ENCODE results near the gene CGAS. TPM values are rescaled to one million over a fixed set of nuclear protein-coding genes. Genes with fewer than 3 reads are reported as not detected.

CGAS gene
- total and polyA plus RNA-seq, 2 of the 4 experiments (the other 2 are of a cell fraction): 1.5 to 1.6 TPM

DNA sequence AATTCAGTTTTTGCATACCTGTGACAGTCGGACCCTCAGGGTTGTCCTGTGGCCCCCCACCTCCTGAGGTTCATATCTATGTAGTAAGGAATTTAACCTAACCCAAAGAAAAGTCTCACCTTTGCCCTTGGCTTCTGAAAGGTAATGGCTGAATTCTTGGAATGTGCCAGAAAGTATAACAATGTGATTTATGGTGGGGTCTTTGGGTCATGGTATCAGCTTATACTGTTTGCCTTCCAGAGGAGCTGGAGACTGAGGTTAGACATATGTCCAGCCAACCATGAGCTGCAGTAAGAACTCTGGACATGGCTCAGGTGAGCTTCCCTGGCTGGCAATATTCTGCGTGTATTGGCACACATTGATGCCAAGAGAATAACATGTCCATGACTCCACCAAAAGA is 30.6 kb downstream of the CGAS start:
- Histone ChIP-seq H3K23ac (ENCODE audit: low read depth, low read length) (no peak overlapping the region), H2AK5ac (ENCODE audit: low read depth, low read length) (no peak overlapping the region), H3K27ac (ENCODE audit: insufficient read depth, low read length) (no peak overlapping the region), H2BK5ac (ENCODE audit: low read depth, low read length, poor library complexity, severe bottlenecking) (no peak overlapping the region), H3K18ac (ENCODE audit: low read depth, low read length) (no peak overlapping the region), H3K4me3 (ENCODE audit: insufficient read depth, low read depth, low read length) (no peak overlapping the region), H3K4ac (ENCODE audit: low read depth, low read length) (no peak overlapping the region), H4K5ac (ENCODE audit: low read depth, low read length) (no peak overlapping the region), H2AK9ac (replicated peaks; ENCODE audit: low read depth, low read length, poor library complexity) (no peak overlapping the region), H3K14ac (replicated peaks; ENCODE audit: low read depth, low read length) (no peak overlapping the region), H3K36me3 (ENCODE audit: control insufficient read depth, insufficient read depth, low read length) (peaks cover 9% of the 10 kb centered on the region), H3K9me3 (ENCODE audit: control insufficient read depth, insufficient read depth, low read length) (no peaks in the 10 kb centered on the region), H2AFZ (replicated peaks; ENCODE audit: low read length, poor library complexity) (no peak overlapping the region), H3K9ac (ENCODE audit: low read depth, low read length) (no peak overlapping the region), H3K4me1 (ENCODE audit: control insufficient read depth, insufficient read depth, low read length) (peaks cover 3% of the 10 kb centered on the region; the same call in 1 of the 2 replicates), H3K56ac (ENCODE audit: extremely low read depth, insufficient read depth, low read length) (no peak overlapping the region), H2BK120ac (ENCODE audit: low read depth, low read length) (no peak overlapping the region), H3K27me3 (ENCODE audit: control insufficient read depth, insufficient read depth, low read length) (no peaks in the 10 kb centered on the region), H3K9me1 (ENCODE audit: insufficient read depth, low read length) (no peaks in the 10 kb centered on the region), H2BK15ac (ENCODE audit: low read depth, low read length) (no peak overlapping the region), H4K20me1 (ENCODE audit: insufficient read depth, low read length) (no peaks in the 10 kb centered on the region), H4K91ac (ENCODE audit: insufficient read depth, low read depth, low read length) (no peak overlapping the region), H2BK20ac (ENCODE audit: low read depth, low read length) (no peak overlapping the region), H4K8ac (ENCODE audit: low read depth in 2 of 2, low read length in 2 of 2) (no peak overlapping the region), H3K79me1 (ENCODE audit: low read depth in 1 of 2, low read length in 2 of 2) (no peaks in the 10 kb centered on the region; a peak in 1 of 4 replicates), H3K4me2 (ENCODE audit: low read depth, low read length) (no peak overlapping the region)
- in situ Hi-C loops (cut with MboI; ENCODE audit: low sequenced_read_pairs): no loop called here
- ATAC-seq (ENCODE audit: low read depth): no peak
- no CpG with 5 or more reads among the region's 2 CpGs for WGBS, 2 experiments (ENCODE audit: extremely low coverage in 2 of 2, insufficient read length in 1 of 2)
- no TSS peak for BruUV-seq (replicated peaks)
- no peak for DNase-seq
- POLR2A ChIA-PET (ENCODE audit: unreplicated experiment): no interaction called here
- CTCF ChIA-PET: interaction anchor here (0.6 kb wide), 1 partner anchor 31 kb away, joined by 3 read pairs; the partner anchor contains the start of gene CGAS
- dilution Hi-C loops (cut with HindIII; ENCODE audit: low sequenced_read_pairs, unreplicated experiment): no loop called here
- intact Hi-C loops (cut with micrococcal nuclease): no loop called here
- TF ChIP-seq, protein P1, sequence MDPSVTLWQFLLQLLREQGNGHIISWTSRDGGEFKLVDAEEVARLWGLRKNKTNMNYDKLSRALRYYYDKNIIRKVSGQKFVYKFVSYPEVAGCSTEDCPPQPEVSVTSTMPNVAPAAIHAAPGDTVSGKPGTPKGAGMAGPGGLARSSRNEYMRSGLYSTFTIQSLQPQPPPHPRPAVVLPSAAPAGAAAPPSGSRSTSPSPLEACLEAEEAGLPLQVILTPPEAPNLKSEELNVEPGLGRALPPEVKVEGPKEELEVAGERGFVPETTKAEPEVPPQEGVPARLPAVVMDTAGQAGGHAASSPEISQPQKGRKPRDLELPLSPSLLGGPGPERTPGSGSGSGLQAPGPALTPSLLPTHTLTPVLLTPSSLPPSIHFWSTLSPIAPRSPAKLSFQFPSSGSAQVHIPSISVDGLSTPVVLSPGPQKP (IDR thresholded peaks at IDR 0.05; ENCODE audit: borderline replicate concordance, low read depth, low read length): no peak
- TF ChIP-seq RFX5 (IDR thresholded peaks at IDR 0.05; ENCODE audit: low read depth, low read length): no peak
- TF ChIP-seq CHD1 (IDR thresholded peaks at IDR 0.05; ENCODE audit: low read depth, low read length): no peak
- no peak for TF ChIP-seq MAZ (IDR thresholded peaks at IDR 0.05; ENCODE audit: borderline replicate concordance, low read depth, low read length)
- no peak for TF ChIP-seq SMC3 (IDR thresholded peaks at IDR 0.05; ENCODE audit: low read depth, low read length)
- TF ChIP-seq MXI1 (IDR thresholded peaks at IDR 0.05; ENCODE audit: borderline replicate concordance, low read depth, low read length): no peak
- TF ChIP-seq MAFK (IDR thresholded peaks at IDR 0.05; ENCODE audit: low read depth, low read length): no peak
- TF ChIP-seq, protein P2, sequence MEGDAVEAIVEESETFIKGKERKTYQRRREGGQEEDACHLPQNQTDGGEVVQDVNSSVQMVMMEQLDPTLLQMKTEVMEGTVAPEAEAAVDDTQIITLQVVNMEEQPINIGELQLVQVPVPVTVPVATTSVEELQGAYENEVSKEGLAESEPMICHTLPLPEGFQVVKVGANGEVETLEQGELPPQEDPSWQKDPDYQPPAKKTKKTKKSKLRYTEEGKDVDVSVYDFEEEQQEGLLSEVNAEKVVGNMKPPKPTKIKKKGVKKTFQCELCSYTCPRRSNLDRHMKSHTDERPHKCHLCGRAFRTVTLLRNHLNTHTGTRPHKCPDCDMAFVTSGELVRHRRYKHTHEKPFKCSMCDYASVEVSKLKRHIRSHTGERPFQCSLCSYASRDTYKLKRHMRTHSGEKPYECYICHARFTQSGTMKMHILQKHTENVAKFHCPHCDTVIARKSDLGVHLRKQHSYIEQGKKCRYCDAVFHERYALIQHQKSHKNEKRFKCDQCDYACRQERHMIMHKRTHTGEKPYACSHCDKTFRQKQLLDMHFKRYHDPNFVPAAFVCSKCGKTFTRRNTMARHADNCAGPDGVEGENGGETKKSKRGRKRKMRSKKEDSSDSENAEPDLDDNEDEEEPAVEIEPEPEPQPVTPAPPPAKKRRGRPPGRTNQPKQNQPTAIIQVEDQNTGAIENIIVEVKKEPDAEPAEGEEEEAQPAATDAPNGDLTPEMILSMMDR (conservative IDR thresholded peaks at IDR 0.05; ENCODE audit: low read depth, low read length): no peak
- TF ChIP-seq RAD21 (IDR thresholded peaks at IDR 0.05; ENCODE audit: low read length): no peak
- no peak for TF ChIP-seq CEBPB (IDR thresholded peaks at IDR 0.05; ENCODE audit: low read depth, low read length)
- TF ChIP-seq NFE2L2 (IDR thresholded peaks at IDR 0.05; ENCODE audit: low read depth, low read length): no peak

All from IMR-90 (cell line).